Endodermal cell (in vitro differentiated cells): Measurements from ENCODE around the gene TMEM225. TPM values are rescaled to one million over a fixed set of nuclear protein-coding genes. Genes with fewer than 3 reads are reported as not detected.
A peak's percentile ranks its signal among the peaks of the same experiment; 100 is the strongest.

Experiments
- DNase-seq: peaks from one replicate; pipeline ENCODE4 v3.0.0-alpha.2; 2017
- H3K27ac ChIP-seq: 2 replicates; pipeline ENCODE4 v1.5.1; 2013; ENCODE audit warnings: mild to moderate bottlenecking, low read depth, low read length, moderate library complexity
- H3K27me3 ChIP-seq: 2 replicates; pipeline ENCODE4 v1.6.1; 2013; ENCODE audit warnings: mild to moderate bottlenecking, low read length, moderate library complexity; ENCODE audit not compliant: insufficient read depth, control insufficient read depth, poor library complexity, severe bottlenecking
- H3K36me3 ChIP-seq: 2 replicates; pipeline ENCODE4 v1.7.0; 2013; ENCODE audit warnings: mild to moderate bottlenecking, low read length, moderate library complexity; ENCODE audit not compliant: control insufficient read depth, insufficient read depth
- H3K4me1 ChIP-seq: one replicate; pipeline ENCODE4 v1.7.0; 2013; ENCODE audit warnings: low read length; ENCODE audit not compliant: control insufficient read depth, insufficient read depth
- H3K4me3 ChIP-seq: 2 replicates; pipeline ENCODE4 v1.5.1; 2013; ENCODE audit warnings: mild to moderate bottlenecking, low read length, moderate library complexity
- H3K9ac ChIP-seq: 2 replicates; pipeline ENCODE4 v1.6.1; 2013; ENCODE audit warnings: mild to moderate bottlenecking, low read length, moderate library complexity; ENCODE audit not compliant: poor library complexity, severe bottlenecking; ENCODE audit errors: extremely low read depth
- H3K9me3 ChIP-seq: 2 replicates; pipeline ENCODE4 v1.6.1; 2013; ENCODE audit warnings: mild to moderate bottlenecking, low read length, moderate library complexity; ENCODE audit not compliant: control insufficient read depth
- H3K27ac Mint-ChIP-seq: 2 replicates; pipeline ENCODE4 v1.8.0; 2020; ENCODE audit warnings: mixed read lengths
- H3K27me3 Mint-ChIP-seq: 2 replicates; pipeline ENCODE4 v1.8.0; 2021; ENCODE audit warnings: mild to moderate bottlenecking, mixed read lengths; ENCODE audit not compliant: insufficient read depth
- H3K36me3 Mint-ChIP-seq: 2 replicates; pipeline ENCODE4 v1.8.0; 2020; ENCODE audit warnings: low read depth, mixed read lengths
- H3K4me1 Mint-ChIP-seq: 2 replicates; pipeline ENCODE4 v1.8.0; 2020; ENCODE audit warnings: mixed read lengths
- H3K4me3 Mint-ChIP-seq: 2 replicates; pipeline ENCODE4 v1.8.0; 2020; ENCODE audit warnings: mild to moderate bottlenecking, moderate library complexity, mixed read lengths
- H3K9me3 Mint-ChIP-seq: 2 replicates; pipeline ENCODE4 v1.8.0; 2020; ENCODE audit warnings: mild to moderate bottlenecking, mixed read lengths
- WGBS, 2 experiments: methylation state at CpG; one replicate each; pipeline versions ENCODE4 v1.1.5 to v1.1.7; 2013; ENCODE audit warnings: missing lambda C conversion rate in 2 of 2, mixed read lengths in 1 of 2; ENCODE audit not compliant: insufficient coverage in 1 of 2, insufficient read length in 1 of 2; 5-methylcytosine and 5-hydroxymethylcytosine counted together
- total RNA-seq, 2 donors: library from RNA; stranded (reverse); fragmentation: NEBNext Ultra II Directional in 1 of 2; extraction: Animal tissue kit (Norgen Biotek cat#: 25700) in 1 of 2; gene quantifications; 2 replicates in 1 of 2; 3 replicates in 1 of 2; pipeline ENCODE4 v1.2.1, GENCODE V29; 2021
- TF ChIP-seq, protein P1 (sequence below): fragments of 200-600 bp; sonication (generic); conservative IDR thresholded peaks from 2 replicates; pipeline ENCODE4 v1.5.0; 2021; ENCODE audit warnings: antibody characterized with exemption, mild to moderate bottlenecking

The TMEM225 gene
- total RNA-seq, 2 donors from 2014 or later = not detected

DNA sequence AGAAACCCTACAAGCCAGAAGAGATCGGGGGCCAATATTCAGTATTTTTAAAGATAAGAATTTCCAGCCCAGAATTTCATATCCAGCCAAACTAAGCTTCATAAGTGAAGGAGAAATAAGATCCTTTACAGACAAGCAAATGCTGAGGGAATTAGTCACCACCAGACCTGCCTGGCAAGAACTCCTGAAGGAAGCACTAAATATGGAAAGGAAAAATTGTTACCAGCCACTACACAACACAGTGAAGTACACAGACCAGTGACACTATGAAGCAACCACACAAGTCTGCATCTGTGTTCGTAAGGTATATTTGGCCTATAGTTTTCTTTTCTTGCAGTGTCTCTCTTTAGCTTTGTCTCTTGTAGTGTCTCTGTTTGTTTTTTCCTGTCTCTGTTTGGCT is 29.0 kb downstream of the TMEM225 start:
- Mint-ChIP-seq H3K36me3 (peaks cover 11% of the 10 kb centered on the region), H3K4me1 (peaks cover 16% of the 10 kb centered on the region), H3K4me3 (no peak overlapping the region), H3K27ac (no peak overlapping the region), H3K27me3 (no peaks in the 10 kb centered on the region), H3K9me3 (peaks cover 33% of the 10 kb centered on the region)
- Histone ChIP-seq H3K4me1 (no peaks in the 10 kb centered on the region), H3K9me3 (peaks cover 37% of the 10 kb centered on the region), H3K4me3 (no peak overlapping the region), H3K36me3 (no peaks in the 10 kb centered on the region), H3K27ac (no peak overlapping the region), H3K9ac (no peak overlapping the region), H3K27me3 (no peaks in the 10 kb centered on the region)
- TF ChIP-seq, protein P1, sequence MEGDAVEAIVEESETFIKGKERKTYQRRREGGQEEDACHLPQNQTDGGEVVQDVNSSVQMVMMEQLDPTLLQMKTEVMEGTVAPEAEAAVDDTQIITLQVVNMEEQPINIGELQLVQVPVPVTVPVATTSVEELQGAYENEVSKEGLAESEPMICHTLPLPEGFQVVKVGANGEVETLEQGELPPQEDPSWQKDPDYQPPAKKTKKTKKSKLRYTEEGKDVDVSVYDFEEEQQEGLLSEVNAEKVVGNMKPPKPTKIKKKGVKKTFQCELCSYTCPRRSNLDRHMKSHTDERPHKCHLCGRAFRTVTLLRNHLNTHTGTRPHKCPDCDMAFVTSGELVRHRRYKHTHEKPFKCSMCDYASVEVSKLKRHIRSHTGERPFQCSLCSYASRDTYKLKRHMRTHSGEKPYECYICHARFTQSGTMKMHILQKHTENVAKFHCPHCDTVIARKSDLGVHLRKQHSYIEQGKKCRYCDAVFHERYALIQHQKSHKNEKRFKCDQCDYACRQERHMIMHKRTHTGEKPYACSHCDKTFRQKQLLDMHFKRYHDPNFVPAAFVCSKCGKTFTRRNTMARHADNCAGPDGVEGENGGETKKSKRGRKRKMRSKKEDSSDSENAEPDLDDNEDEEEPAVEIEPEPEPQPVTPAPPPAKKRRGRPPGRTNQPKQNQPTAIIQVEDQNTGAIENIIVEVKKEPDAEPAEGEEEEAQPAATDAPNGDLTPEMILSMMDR = no peak
- no peak for DNase-seq
- 96 to 100% methylated on average over 1 to 2 of the region's 2 CpGs for WGBS, 2 experiments

DNA sequence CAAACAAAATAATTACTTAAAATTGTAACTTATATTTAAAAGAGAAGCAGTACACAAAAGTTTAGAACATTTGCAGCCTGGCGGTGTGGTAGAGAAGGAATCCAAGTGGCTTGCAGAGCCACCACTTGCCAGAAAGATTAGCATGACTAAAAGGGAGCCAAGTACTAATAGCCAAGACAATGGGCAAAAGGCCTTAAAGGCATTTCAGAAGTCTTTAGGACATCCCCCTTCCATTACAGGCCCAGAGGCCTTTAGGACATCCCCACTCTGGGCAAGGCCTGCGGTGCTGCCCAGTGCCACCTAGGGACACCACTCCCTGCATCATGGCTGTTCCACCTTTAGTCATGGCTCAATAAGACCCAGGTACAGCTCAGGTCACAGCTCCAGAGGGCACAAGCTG is 32.4 kb downstream of the TMEM225 start:
- Mint-ChIP-seq H3K27ac (no peak overlapping the region), H3K27me3 (no peaks in the 10 kb centered on the region), H3K4me3 (no peak overlapping the region), H3K36me3 (peaks cover 11% of the 10 kb centered on the region), H3K4me1 (peaks cover 6% of the 10 kb centered on the region), H3K9me3 (peaks cover 41% of the 10 kb centered on the region)
- no peaks in the 10 kb centered on the region for H3K36me3 ChIP-seq
- H3K27me3 ChIP-seq = no peaks in the 10 kb centered on the region
- WGBS, 2 experiments = 90 to 91% methylated on average over 2 of the region's 2 CpGs
- peaks cover 29% of the 10 kb centered on the region for H3K9me3 ChIP-seq
- DNase-seq = peak; percentile 48
- H3K4me1 ChIP-seq = no peaks in the 10 kb centered on the region
- no peak overlapping the region for H3K27ac ChIP-seq
- TF ChIP-seq, protein P1 = no peak
- H3K9ac ChIP-seq = no peak overlapping the region
- no peak overlapping the region for H3K4me3 ChIP-seq

DNA sequence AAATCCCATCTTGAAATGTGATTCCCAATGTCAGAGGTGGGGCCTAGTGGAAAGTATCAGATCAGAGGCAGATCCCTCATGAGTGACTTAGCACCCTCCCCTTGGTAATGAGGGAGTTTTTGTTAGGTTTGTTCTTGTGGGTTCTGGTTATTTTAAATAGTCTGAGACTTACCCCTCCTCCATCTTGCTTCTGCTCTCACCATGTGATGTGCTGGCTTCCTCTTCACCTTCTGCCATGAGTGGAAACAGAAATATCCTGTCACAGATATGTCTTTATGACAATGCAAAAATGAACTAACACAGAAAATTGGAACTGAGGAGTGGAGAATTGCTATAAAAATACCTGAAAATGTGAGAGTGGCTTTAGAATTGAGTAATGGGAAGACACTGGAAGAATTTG is 33.1 kb downstream of the TMEM225 start:
- Histone ChIP-seq H3K4me1 (no peaks in the 10 kb centered on the region), H3K36me3 (no peaks in the 10 kb centered on the region), H3K27me3 (no peaks in the 10 kb centered on the region), H3K9ac (no peak overlapping the region), H3K9me3 (peaks cover 22% of the 10 kb centered on the region), H3K4me3 (no peak overlapping the region), H3K27ac (no peak overlapping the region)
- Mint-ChIP-seq H3K27ac (no peak overlapping the region), H3K4me3 (no peak overlapping the region), H3K9me3 (peaks cover 34% of the 10 kb centered on the region), H3K4me1 (peaks cover 6% of the 10 kb centered on the region), H3K27me3 (no peaks in the 10 kb centered on the region), H3K36me3 (peaks cover 8% of the 10 kb centered on the region)
- DNase-seq = no peak
- TF ChIP-seq, protein P1 = no peak
